ENCODE results near the gene RPL39L.
"Not testable (repeated sequence)": the region's sequence is repeated elsewhere in the genome, so short reads cannot be mapped to it uniquely, and the experiment has no call there.

The RPL39L gene

GRCh38 chr3:187139895-187140253, 578 bp upstream of the RPL39L start:
- no peak overlapping the region for H3K18ac ChIP-seq (ENCODE audit: low read depth in 1 of 2, low read length in 2 of 2)
- peaks cover 6% of the 10 kb centered on the region for H3K4me1 ChIP-seq (ENCODE audit: control insufficient read depth, insufficient read depth, low read depth, low read length)
- no peak overlapping the region for H3K27ac ChIP-seq (ENCODE audit: low read length, poor library complexity, severe bottlenecking)
- H3K27me3 ChIP-seq (ENCODE audit: control insufficient read depth in 1 of 2, insufficient read depth in 1 of 2, low read length in 2 of 2), result peaks cover 0 to 3% of the 10 kb centered on the region in 2 experiments
- peak overlapping the region; percentile 95 for H3K4me2 ChIP-seq (ENCODE audit: low read length, poor library complexity, severe bottlenecking)
- H2BK15ac ChIP-seq (ENCODE audit: low read depth, poor library complexity, severe bottlenecking), result no peak overlapping the region
- H2AK5ac ChIP-seq (ENCODE audit: low read length, severe bottlenecking), result no peak overlapping the region
- no peak overlapping the region for H3K23ac ChIP-seq (ENCODE audit: low read length in 2 of 2)
- no peak overlapping the region for H3K4ac ChIP-seq (ENCODE audit: low read depth in 1 of 2, low read length in 2 of 2)
- no peak overlapping the region for H2BK120ac ChIP-seq (ENCODE audit: low read depth, low read length)
- H3K79me1 ChIP-seq (replicated peaks; ENCODE audit: low read length, poor library complexity, severe bottlenecking), result peaks cover 6% of the 10 kb centered on the region
- DNase-seq, result no peak
- 15% methylated on average over 1 of the region's 3 CpGs for WGBS
- H4K8ac ChIP-seq (ENCODE audit: low read length), result no peak overlapping the region
- H4K91ac ChIP-seq (ENCODE audit: low read length), result no peak overlapping the region
- no peak overlapping the region for H2BK12ac ChIP-seq (ENCODE audit: low read length in 2 of 2)
- peak overlapping the region; percentile 89 for H3K9ac ChIP-seq (ENCODE audit: low read length)
- peak overlapping the region in 1 of 2 experiments; percentile 83 for H3K4me3 ChIP-seq (ENCODE audit: insufficient read depth in 1 of 2, low read depth in 1 of 2, low read length in 2 of 2)
- H3K36me3 ChIP-seq (ENCODE audit: control insufficient read depth in 1 of 2, insufficient read depth in 2 of 2, low read depth in 1 of 2, low read length in 2 of 2), result no peaks in the 10 kb centered on the region
- H3K9me3 ChIP-seq (ENCODE audit: control insufficient read depth, low read length), result no peaks in the 10 kb centered on the region
- no peak overlapping the region for H3K14ac ChIP-seq (ENCODE audit: low read length in 2 of 2)
- no peak overlapping the region for H2BK5ac ChIP-seq (ENCODE audit: low read depth, low read length, poor library complexity, severe bottlenecking)
- H2AFZ ChIP-seq (ENCODE audit: low read depth, low read length), result no peak overlapping the region

- H3K4me2 ChIP-seq (ENCODE audit: low read length, poor library complexity, severe bottlenecking), result no peak overlapping the region
- H3K9me3 ChIP-seq (ENCODE audit: control insufficient read depth, low read length), result no peaks in the 10 kb centered on the region
- WGBS, result 97% methylated on average over 2 of the region's 4 CpGs
- no peak overlapping the region for H2AFZ ChIP-seq (ENCODE audit: low read depth, low read length)
- no peak overlapping the region for H3K14ac ChIP-seq (ENCODE audit: low read length in 2 of 2)
- no peak overlapping the region for H2BK5ac ChIP-seq (ENCODE audit: low read depth, low read length, poor library complexity, severe bottlenecking)
- H3K4me3 ChIP-seq (ENCODE audit: insufficient read depth in 1 of 2, low read depth in 1 of 2, low read length in 2 of 2), result no peak overlapping the region
- H2BK15ac ChIP-seq (ENCODE audit: low read depth, poor library complexity, severe bottlenecking), result no peak overlapping the region
- H3K4me1 ChIP-seq (ENCODE audit: control insufficient read depth, insufficient read depth, low read depth, low read length), result peaks cover 6% of the 10 kb centered on the region
- no peak overlapping the region for H4K91ac ChIP-seq (ENCODE audit: low read length)
- H4K8ac ChIP-seq (ENCODE audit: low read length), result no peak overlapping the region
- no peak overlapping the region for H3K4ac ChIP-seq (ENCODE audit: low read depth in 1 of 2, low read length in 2 of 2)
- no peak overlapping the region for H2AK5ac ChIP-seq (ENCODE audit: low read length, severe bottlenecking)
- peaks cover 22% of the 10 kb centered on the region for H3K79me1 ChIP-seq (replicated peaks; ENCODE audit: low read length, poor library complexity, severe bottlenecking)
- peak; percentile 24 for DNase-seq
- H2BK12ac ChIP-seq (ENCODE audit: low read length in 2 of 2), result no peak overlapping the region
- H2BK120ac ChIP-seq (ENCODE audit: low read depth, low read length), result no peak overlapping the region
- no peak overlapping the region for H3K18ac ChIP-seq (ENCODE audit: low read depth in 1 of 2, low read length in 2 of 2)
- no peak overlapping the region for H3K27ac ChIP-seq (ENCODE audit: low read length, poor library complexity, severe bottlenecking)
- no peaks in the 10 kb centered on the region for H3K27me3 ChIP-seq (ENCODE audit: control insufficient read depth in 1 of 2, insufficient read depth in 1 of 2, low read length in 2 of 2)
- H3K36me3 ChIP-seq (ENCODE audit: control insufficient read depth in 1 of 2, insufficient read depth in 2 of 2, low read depth in 1 of 2, low read length in 2 of 2), result no peaks in the 10 kb centered on the region
- H3K9ac ChIP-seq (ENCODE audit: low read length), result no peak overlapping the region
- no peak overlapping the region for H3K23ac ChIP-seq (ENCODE audit: low read length in 2 of 2)
Measured at GRCh38 chr3:187136936-187137335, 2.4 kb downstream of the RPL39L start.

- H3K4me3 ChIP-seq (ENCODE audit: insufficient read depth in 1 of 2, low read depth in 1 of 2, low read length in 2 of 2), result no peak overlapping the region
- H3K79me1 ChIP-seq (replicated peaks; ENCODE audit: low read length, poor library complexity, severe bottlenecking), result peaks cover 22% of the 10 kb centered on the region
- no peaks in the 10 kb centered on the region for H3K27me3 ChIP-seq (ENCODE audit: control insufficient read depth in 1 of 2, insufficient read depth in 1 of 2, low read length in 2 of 2)
- H2BK15ac ChIP-seq (ENCODE audit: low read depth, poor library complexity, severe bottlenecking), result no peak overlapping the region
- H2AK5ac ChIP-seq (ENCODE audit: low read length, severe bottlenecking), result no peak overlapping the region
- no peak overlapping the region for H2BK120ac ChIP-seq (ENCODE audit: low read depth, low read length)
- H3K9me3 ChIP-seq (ENCODE audit: control insufficient read depth, low read length), result no peaks in the 10 kb centered on the region
- H4K8ac ChIP-seq (ENCODE audit: low read length), result no peak overlapping the region
- no peak overlapping the region for H3K9ac ChIP-seq (ENCODE audit: low read length)
- peaks cover 6% of the 10 kb centered on the region for H3K4me1 ChIP-seq (ENCODE audit: control insufficient read depth, insufficient read depth, low read depth, low read length)
- WGBS, result 100% methylated on average over 1 of the region's 1 CpG
- H2BK5ac ChIP-seq (ENCODE audit: low read depth, low read length, poor library complexity, severe bottlenecking), result no peak overlapping the region
- H3K36me3 ChIP-seq (ENCODE audit: control insufficient read depth in 1 of 2, insufficient read depth in 2 of 2, low read depth in 1 of 2, low read length in 2 of 2), result no peaks in the 10 kb centered on the region
- no peak overlapping the region for H3K18ac ChIP-seq (ENCODE audit: low read depth in 1 of 2, low read length in 2 of 2)
- no peak for DNase-seq
- H3K27ac ChIP-seq (ENCODE audit: low read length, poor library complexity, severe bottlenecking), result no peak overlapping the region
- no peak overlapping the region for H3K4me2 ChIP-seq (ENCODE audit: low read length, poor library complexity, severe bottlenecking)
- H2BK12ac ChIP-seq (ENCODE audit: low read length in 2 of 2), result no peak overlapping the region
- no peak overlapping the region for H3K23ac ChIP-seq (ENCODE audit: low read length in 2 of 2)
- no peak overlapping the region for H3K14ac ChIP-seq (ENCODE audit: low read length in 2 of 2)
- no peak overlapping the region for H2AFZ ChIP-seq (ENCODE audit: low read depth, low read length)
- H3K4ac ChIP-seq (ENCODE audit: low read depth in 1 of 2, low read length in 2 of 2), result no peak overlapping the region
- no peak overlapping the region for H4K91ac ChIP-seq (ENCODE audit: low read length)
Measured at GRCh38 chr3:187136337-187136736, 3.0 kb downstream of the RPL39L start.

GRCh38 chr3:187135172-187135690, 4.1 kb downstream of the RPL39L start:
- H3K18ac ChIP-seq (ENCODE audit: low read depth in 1 of 2, low read length in 2 of 2); H3K4me3 ChIP-seq (ENCODE audit: insufficient read depth in 1 of 2, low read depth in 1 of 2, low read length in 2 of 2); H3K9ac ChIP-seq (ENCODE audit: low read length); H3K36me3 ChIP-seq (ENCODE audit: control insufficient read depth in 1 of 2, insufficient read depth in 2 of 2, low read depth in 1 of 2, low read length in 2 of 2); H2BK5ac ChIP-seq (ENCODE audit: low read depth, low read length, poor library complexity, severe bottlenecking); H4K8ac ChIP-seq (ENCODE audit: low read length); H4K91ac ChIP-seq (ENCODE audit: low read length); H3K4me1 ChIP-seq (ENCODE audit: control insufficient read depth, insufficient read depth, low read depth, low read length); H2AFZ ChIP-seq (ENCODE audit: low read depth, low read length); H3K9me3 ChIP-seq (ENCODE audit: control insufficient read depth, low read length); H3K4me2 ChIP-seq (ENCODE audit: low read length, poor library complexity, severe bottlenecking); H3K4ac ChIP-seq (ENCODE audit: low read depth in 1 of 2, low read length in 2 of 2); H2BK15ac ChIP-seq (ENCODE audit: low read depth, poor library complexity, severe bottlenecking); H2BK120ac ChIP-seq (ENCODE audit: low read depth, low read length); H3K27ac ChIP-seq (ENCODE audit: low read length, poor library complexity, severe bottlenecking); H3K14ac ChIP-seq (ENCODE audit: low read length in 2 of 2); H3K23ac ChIP-seq (ENCODE audit: low read length in 2 of 2); H3K27me3 ChIP-seq (ENCODE audit: control insufficient read depth in 1 of 2, insufficient read depth in 1 of 2, low read length in 2 of 2); H2AK5ac ChIP-seq (ENCODE audit: low read length, severe bottlenecking); DNase-seq; H2BK12ac ChIP-seq (ENCODE audit: low read length in 2 of 2): not testable (repeated sequence)
- H3K79me1 ChIP-seq (replicated peaks; ENCODE audit: low read length, poor library complexity, severe bottlenecking), result peaks cover 24% of the 10 kb centered on the region
- 96% methylated on average over 11 of the region's 11 CpGs for WGBS

Data from mesenchymal stem cell (in vitro differentiated cells and primary cell).